Neural crest cell (in vitro differentiated cells): ENCODE measurements around the gene MGAT3. TPM values are rescaled to one million over a fixed set of nuclear protein-coding genes. Genes with fewer than 3 reads are reported as not detected.

Experiments
- DNase-seq: peaks from one replicate; pipeline ENCODE4 v3.0.0; 2021; ENCODE audit warnings: low read depth, mixed read lengths, low spot score
- H3K27ac Mint-ChIP-seq: one replicate; pipeline ENCODE4 v1.8.0; 2021; ENCODE audit warnings: mild to moderate bottlenecking, mixed read lengths; ENCODE audit not compliant: unreplicated experiment
- H3K27me3 Mint-ChIP-seq: 2 replicates; pipeline ENCODE4 v1.8.0; 2021; ENCODE audit warnings: low read depth, mild to moderate bottlenecking, mixed read lengths
- H3K36me3 Mint-ChIP-seq: 2 replicates; pipeline ENCODE4 v1.8.0; 2021; ENCODE audit warnings: low read depth, mild to moderate bottlenecking, mixed read lengths
- H3K4me1 Mint-ChIP-seq: 2 replicates; pipeline ENCODE4 v1.8.0; 2021; ENCODE audit warnings: mixed read lengths
- H3K4me3 Mint-ChIP-seq: one replicate; pipeline ENCODE4 v1.8.0; 2021; ENCODE audit warnings: mild to moderate bottlenecking, mixed read lengths
- H3K9me3 Mint-ChIP-seq: 2 replicates; pipeline ENCODE4 v1.8.0; 2021; ENCODE audit warnings: mixed read lengths
- total RNA-seq: library from RNA; stranded (reverse); gene quantifications from 2 replicates; pipeline ENCODE4 v1.2.1, GENCODE V29; 2021
- TF ChIP-seq, protein P1 (sequence below): fragments of 200-600 bp; sonication (generic); conservative IDR thresholded peaks from 2 replicates; pipeline ENCODE4 v1.5.0; 2021; ENCODE audit warnings: antibody characterized with exemption, mild to moderate bottlenecking

Gene MGAT3
- total RNA-seq, 1 donor from 2014 or later, result 20.3 TPM

- no peak for DNase-seq
- peaks cover 10% of the 10 kb centered on the region for H3K27me3 Mint-ChIP-seq
- H3K4me3 Mint-ChIP-seq, result no peak overlapping the region
- H3K36me3 Mint-ChIP-seq, result peaks cover 3% of the 10 kb centered on the region
- TF ChIP-seq, protein P1, sequence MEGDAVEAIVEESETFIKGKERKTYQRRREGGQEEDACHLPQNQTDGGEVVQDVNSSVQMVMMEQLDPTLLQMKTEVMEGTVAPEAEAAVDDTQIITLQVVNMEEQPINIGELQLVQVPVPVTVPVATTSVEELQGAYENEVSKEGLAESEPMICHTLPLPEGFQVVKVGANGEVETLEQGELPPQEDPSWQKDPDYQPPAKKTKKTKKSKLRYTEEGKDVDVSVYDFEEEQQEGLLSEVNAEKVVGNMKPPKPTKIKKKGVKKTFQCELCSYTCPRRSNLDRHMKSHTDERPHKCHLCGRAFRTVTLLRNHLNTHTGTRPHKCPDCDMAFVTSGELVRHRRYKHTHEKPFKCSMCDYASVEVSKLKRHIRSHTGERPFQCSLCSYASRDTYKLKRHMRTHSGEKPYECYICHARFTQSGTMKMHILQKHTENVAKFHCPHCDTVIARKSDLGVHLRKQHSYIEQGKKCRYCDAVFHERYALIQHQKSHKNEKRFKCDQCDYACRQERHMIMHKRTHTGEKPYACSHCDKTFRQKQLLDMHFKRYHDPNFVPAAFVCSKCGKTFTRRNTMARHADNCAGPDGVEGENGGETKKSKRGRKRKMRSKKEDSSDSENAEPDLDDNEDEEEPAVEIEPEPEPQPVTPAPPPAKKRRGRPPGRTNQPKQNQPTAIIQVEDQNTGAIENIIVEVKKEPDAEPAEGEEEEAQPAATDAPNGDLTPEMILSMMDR, result no peak
- no peak overlapping the region for H3K27ac Mint-ChIP-seq
- H3K9me3 Mint-ChIP-seq, result no peaks in the 10 kb centered on the region
- H3K4me1 Mint-ChIP-seq, result peaks cover 26% of the 10 kb centered on the region
Measured at GRCh38 chr22:39535831-39536449, 79.1 kb downstream of the MGAT3 start.

- Mint-ChIP-seq H3K9me3 (no peaks in the 10 kb centered on the region), H3K27ac (no peak overlapping the region), H3K36me3 (peaks cover 3% of the 10 kb centered on the region), H3K27me3 (peaks cover 13% of the 10 kb centered on the region), H3K4me1 (peaks cover 19% of the 10 kb centered on the region), H3K4me3 (no peak overlapping the region)
- DNase-seq, result no peak
- TF ChIP-seq, protein P1, result no peak
Measured at GRCh38 chr22:39536711-39537110, 79.9 kb downstream of the MGAT3 start.

- Mint-ChIP-seq H3K27me3 (peaks cover 12% of the 10 kb centered on the region), H3K27ac (no peak overlapping the region), H3K4me3 (no peak overlapping the region), H3K4me1 (peaks cover 9% of the 10 kb centered on the region), H3K9me3 (no peaks in the 10 kb centered on the region), H3K36me3 (no peaks in the 10 kb centered on the region)
- no peak for DNase-seq
- TF ChIP-seq, protein P1, result no peak
Measured at GRCh38 chr22:39537975-39538374, 81.2 kb downstream of the MGAT3 start.

Other genes with a start within 250 kb of the MGAT3 start
- gene PDGFB, start 212.0 kb upstream of the MGAT3 start, total RNA-seq, result 0.16 and 0.80 TPM in 2 replicates
- 2,294 and 2,333 TPM in 2 replicates for gene RPL3, start 137.4 kb upstream of the MGAT3 start, total RNA-seq
- 30.0 and 30.4 TPM in 2 replicates for gene SYNGR1, start 107.0 kb upstream of the MGAT3 start, total RNA-seq
- gene TAB1, start 57.2 kb upstream of the MGAT3 start, total RNA-seq, result 33.8 and 38.3 TPM in 2 replicates
- gene MIEF1, start 45.3 kb downstream of the MGAT3 start, total RNA-seq, result 43.3 and 45.0 TPM in 2 replicates
- 363 and 364 TPM in 2 replicates for gene ATF4, start 63.5 kb downstream of the MGAT3 start, total RNA-seq
- gene RPS19BP1, start 75.7 kb downstream of the MGAT3 start, total RNA-seq, result 67.5 and 72.6 TPM in 2 replicates
- gene CACNA1I, start 113.7 kb downstream of the MGAT3 start, total RNA-seq, result 0.07 TPM in 2 replicates